Esophagus squamous epithelium (tissue), 4 donors: Measurements from ENCODE around the gene KCNJ6.

Experiments
- CTCF ChIP-seq, 6 experiments: fragments of 450-650 bp in 4 of 6; fragments of 200-600 bp in 2 of 6; sonication (generic) in 2 of 6; IDR thresholded peaks; one replicate each; pipeline ENCODE4 v1.5.1; 2016 to 2019; ENCODE audit warnings: antibody characterized with exemption in 6 of 6, mild to moderate bottlenecking in 4 of 6, moderate library complexity in 4 of 6
- POLR2A ChIP-seq, 4 donors: fragments of 450-650 bp; IDR thresholded peaks; one replicate each; pipeline ENCODE4 v1.6.1; 2017; ENCODE audit warnings: antibody characterized with exemption in 4 of 4, mild to moderate bottlenecking in 4 of 4, moderate library complexity in 3 of 4

GRCh38 chr21:37874481-37874880 lies 41.8 kb downstream of the KCNJ6 start:
- TF ChIP-seq POLR2A (IDR thresholded peaks at IDR 0.05) (no peak), CTCF (IDR thresholded peaks at IDR 0.05) (no peak)
